GM12874 (cell line): ENCODE measurements around the gene MRLN.

Experiments used
- TF ChIP-seq, protein P1 (sequence below): IDR thresholded peaks from 2 replicates; pipeline ENCODE4 v1.5.1; 2011; ENCODE audit warnings: low read depth, mild to moderate bottlenecking, control low read depth, low read length, moderate library complexity; ENCODE audit not compliant: insufficient read depth

The MRLN gene

DNA sequence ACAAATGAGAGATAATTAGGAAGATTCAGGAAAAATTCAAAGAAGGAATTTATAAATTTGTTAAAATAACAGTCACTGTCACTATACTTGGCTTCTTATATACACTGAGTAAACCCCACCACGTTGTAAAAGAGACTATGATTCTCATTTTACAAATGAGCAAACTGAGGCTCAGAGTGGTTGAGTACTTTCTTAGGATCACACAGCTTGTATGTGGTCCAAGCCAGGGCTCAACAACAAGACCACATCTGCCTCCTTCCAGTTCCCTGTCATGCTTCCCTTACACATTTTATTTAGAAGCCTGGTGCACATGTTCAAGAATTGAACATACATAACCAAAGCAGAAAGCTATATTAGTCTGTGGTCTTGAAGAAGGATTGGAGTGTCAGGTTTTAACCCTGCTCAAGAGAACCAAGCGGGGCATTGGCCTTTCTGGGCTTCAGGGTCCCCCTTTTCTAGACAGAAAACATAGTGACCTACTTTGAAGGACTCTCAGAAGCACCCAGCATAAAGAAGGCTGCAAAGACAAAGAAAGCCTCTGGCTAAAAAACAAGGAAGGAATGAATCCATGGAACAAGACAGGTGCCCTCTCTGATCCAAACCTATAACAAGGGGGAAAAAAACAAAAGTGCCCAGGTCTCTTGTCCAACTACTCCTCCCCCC, 846 bp downstream of the MRLN start:
- TF ChIP-seq, protein P1, sequence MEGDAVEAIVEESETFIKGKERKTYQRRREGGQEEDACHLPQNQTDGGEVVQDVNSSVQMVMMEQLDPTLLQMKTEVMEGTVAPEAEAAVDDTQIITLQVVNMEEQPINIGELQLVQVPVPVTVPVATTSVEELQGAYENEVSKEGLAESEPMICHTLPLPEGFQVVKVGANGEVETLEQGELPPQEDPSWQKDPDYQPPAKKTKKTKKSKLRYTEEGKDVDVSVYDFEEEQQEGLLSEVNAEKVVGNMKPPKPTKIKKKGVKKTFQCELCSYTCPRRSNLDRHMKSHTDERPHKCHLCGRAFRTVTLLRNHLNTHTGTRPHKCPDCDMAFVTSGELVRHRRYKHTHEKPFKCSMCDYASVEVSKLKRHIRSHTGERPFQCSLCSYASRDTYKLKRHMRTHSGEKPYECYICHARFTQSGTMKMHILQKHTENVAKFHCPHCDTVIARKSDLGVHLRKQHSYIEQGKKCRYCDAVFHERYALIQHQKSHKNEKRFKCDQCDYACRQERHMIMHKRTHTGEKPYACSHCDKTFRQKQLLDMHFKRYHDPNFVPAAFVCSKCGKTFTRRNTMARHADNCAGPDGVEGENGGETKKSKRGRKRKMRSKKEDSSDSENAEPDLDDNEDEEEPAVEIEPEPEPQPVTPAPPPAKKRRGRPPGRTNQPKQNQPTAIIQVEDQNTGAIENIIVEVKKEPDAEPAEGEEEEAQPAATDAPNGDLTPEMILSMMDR: no peak

- TF ChIP-seq, protein P1: no peak
These were observed 2.9 kb downstream of the MRLN start for GRCh38 chr10:59750155-59750945.

DNA sequence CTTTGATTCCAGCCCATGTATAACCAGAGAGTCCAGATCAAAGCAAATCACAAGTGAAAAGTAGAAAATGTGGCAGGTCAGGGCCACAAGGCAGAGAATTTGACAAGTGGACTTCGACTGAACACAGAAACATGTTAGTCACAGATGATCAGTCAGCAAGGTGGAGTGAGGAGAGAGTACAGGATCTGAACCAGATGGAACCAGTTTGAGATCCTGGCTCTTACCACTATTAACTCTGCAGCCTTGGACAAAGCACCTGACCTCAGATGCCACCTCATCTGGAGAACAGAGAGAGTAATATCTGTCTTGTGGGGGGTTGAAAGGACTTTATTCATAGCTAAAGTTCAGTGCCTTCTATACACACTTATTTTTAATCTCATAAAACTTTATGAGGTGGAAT, 4.4 kb downstream of the MRLN start:
- TF ChIP-seq, protein P1: no peak

GRCh38 chr10:59745163-59745650, 8.0 kb downstream of the MRLN start:
- TF ChIP-seq, protein P1: no peak

DNA sequence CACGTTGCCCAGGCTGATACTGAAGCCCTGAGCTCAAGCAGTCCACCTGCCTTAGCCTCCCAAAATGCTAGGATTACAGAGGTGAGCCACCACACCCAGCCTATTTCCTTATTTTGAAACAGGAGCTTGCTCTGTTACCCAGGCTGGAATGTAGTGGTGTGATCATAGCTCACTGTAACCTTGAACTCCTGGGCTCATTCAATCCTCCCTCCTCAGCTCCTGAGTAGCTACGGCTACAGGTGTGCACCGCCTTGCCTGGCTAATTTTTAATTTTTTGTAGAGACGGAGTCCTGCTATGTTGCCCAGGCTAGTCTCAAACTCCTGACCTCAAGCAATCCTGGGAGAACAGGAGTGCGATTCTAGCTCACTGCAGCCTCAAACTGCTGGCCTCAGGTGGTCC, 11.7 kb downstream of the MRLN start:
- TF ChIP-seq, protein P1: no peak

DNA sequence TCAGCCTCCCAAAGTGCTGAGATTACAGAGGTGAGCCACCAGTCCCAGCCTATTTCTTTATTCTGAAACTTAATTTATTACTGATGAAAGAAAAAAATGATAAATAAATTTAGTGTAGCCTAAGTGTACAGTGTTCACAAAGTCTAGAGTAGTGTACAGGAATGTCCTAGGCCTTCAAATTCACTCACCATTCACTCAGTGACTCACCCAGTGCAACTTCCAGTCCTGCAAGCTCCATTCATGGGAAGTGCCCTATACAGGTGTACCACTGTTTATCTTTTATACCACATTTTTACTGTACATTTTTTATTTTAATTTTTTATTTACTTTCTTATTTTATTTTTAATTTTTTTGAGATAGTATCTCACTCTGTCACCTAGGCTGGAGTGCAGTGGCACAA, 12.2 kb downstream of the MRLN start:
- TF ChIP-seq, protein P1: no peak

DNA sequence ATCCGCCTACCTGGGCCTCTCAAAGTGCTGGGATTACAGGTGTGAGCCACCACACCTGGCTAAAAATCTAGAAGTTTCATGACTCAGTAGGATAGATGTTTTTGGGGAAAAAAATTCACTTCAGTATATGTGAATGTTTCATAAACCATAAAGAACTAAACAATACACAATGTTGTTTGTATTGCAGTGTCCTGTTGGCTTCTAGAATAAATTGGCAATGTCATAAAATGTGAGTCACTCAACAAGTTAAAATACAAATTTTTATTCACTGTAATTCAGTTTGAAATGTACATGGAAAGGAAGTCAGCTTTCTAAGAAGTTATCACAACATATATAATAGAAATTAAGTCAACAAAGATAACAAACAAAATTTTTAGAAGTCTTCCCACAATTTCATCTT, 16.5 kb downstream of the MRLN start:
- TF ChIP-seq, protein P1: no peak
